ENCODE results near the gene ZHX3. TPM values are rescaled to one million over a fixed set of nuclear protein-coding genes. Genes with fewer than 3 reads are reported as not detected.

The ZHX3 gene
- total and polyA plus RNA-seq, 10 of the 15 experiments (the other 5 are each of a cell fraction or from before 2014, with no cell fraction given), result 1.3 to 14.0 (median 5.0) TPM

DNA sequence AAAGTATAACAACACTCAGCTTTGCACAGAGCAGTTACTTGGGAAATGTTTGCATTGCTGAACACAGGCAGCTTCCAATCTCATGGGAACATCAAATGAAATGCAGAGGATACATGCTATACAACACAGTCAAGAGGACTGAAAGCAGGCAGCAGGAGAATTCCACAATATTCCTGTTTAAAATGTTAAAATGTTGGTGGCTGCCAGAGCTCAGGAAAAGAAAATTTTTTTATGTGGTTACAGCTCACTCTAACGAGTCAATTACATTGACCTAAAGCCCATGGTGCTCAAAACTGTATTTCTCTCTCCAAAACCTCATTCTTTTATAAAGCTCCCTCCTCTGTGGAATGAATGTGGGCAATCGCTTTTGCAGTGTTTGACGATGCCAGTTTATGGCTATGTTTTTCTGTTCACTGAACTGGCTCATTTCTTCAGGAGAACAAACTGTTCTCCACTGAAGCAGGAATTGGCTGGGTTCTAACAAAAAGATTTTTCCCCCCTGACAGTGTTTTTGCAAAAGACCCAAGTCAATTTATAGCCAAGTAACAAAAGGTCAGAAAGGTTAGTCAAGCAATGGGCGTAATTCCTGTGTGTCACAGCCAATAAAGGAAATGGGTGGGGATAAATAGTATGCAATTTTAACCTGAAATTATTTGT lies 69.0 kb downstream of the ZHX3 start:
- no peaks in the 10 kb centered on the region; the same call in 1 of the 2 replicates for H3K4me1 ChIP-seq (ENCODE audit: control insufficient read depth, insufficient read depth, low read length)
- TF ChIP-seq GABPA (IDR thresholded peaks at IDR 0.05; ENCODE audit: low read depth) (no peak), EED (IDR thresholded peaks at IDR 0.05; ENCODE audit: low read depth) (no peak), SMC3 (IDR thresholded peaks at IDR 0.05; ENCODE audit: borderline replicate concordance, low read length) (no peak), MEF2B (IDR thresholded peaks at IDR 0.05; ENCODE audit: partially characterized antibody, poor library complexity, severe bottlenecking) (no peak), TARDBP (IDR thresholded peaks at IDR 0.05; ENCODE audit: borderline replicate concordance) (no peak), SMAD5 (IDR thresholded peaks at IDR 0.05; ENCODE audit: low read depth) (no peak), SMAD1 (IDR thresholded peaks at IDR 0.05; ENCODE audit: low read depth, partially characterized antibody) (no peak), EP300 (IDR thresholded peaks at IDR 0.05; ENCODE audit: borderline replicate concordance in 1 of 2, control insufficient read depth in 1 of 2, low read depth in 2 of 2, low read length in 2 of 2) (no peak)
- TF ChIP-seq, protein P1, sequence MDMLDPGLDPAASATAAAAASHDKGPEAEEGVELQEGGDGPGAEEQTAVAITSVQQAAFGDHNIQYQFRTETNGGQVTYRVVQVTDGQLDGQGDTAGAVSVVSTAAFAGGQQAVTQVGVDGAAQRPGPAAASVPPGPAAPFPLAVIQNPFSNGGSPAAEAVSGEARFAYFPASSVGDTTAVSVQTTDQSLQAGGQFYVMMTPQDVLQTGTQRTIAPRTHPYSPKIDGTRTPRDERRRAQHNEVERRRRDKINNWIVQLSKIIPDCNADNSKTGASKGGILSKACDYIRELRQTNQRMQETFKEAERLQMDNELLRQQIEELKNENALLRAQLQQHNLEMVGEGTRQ (IDR thresholded peaks at IDR 0.05; ENCODE audit: borderline replicate concordance, low read depth, low read length), result no peak
- TF ChIP-seq, protein P2, sequence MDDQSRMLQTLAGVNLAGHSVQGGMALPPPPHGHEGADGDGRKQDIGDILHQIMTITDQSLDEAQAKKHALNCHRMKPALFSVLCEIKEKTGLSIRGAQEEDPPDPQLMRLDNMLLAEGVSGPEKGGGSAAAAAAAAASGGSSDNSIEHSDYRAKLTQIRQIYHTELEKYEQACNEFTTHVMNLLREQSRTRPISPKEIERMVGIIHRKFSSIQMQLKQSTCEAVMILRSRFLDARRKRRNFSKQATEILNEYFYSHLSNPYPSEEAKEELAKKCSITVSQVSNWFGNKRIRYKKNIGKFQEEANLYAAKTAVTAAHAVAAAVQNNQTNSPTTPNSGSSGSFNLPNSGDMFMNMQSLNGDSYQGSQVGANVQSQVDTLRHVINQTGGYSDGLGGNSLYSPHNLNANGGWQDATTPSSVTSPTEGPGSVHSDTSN (IDR thresholded peaks at IDR 0.05; ENCODE audit: insufficient replicate concordance, low read depth, low read length), result no peak
- TF ChIP-seq, protein P3, sequence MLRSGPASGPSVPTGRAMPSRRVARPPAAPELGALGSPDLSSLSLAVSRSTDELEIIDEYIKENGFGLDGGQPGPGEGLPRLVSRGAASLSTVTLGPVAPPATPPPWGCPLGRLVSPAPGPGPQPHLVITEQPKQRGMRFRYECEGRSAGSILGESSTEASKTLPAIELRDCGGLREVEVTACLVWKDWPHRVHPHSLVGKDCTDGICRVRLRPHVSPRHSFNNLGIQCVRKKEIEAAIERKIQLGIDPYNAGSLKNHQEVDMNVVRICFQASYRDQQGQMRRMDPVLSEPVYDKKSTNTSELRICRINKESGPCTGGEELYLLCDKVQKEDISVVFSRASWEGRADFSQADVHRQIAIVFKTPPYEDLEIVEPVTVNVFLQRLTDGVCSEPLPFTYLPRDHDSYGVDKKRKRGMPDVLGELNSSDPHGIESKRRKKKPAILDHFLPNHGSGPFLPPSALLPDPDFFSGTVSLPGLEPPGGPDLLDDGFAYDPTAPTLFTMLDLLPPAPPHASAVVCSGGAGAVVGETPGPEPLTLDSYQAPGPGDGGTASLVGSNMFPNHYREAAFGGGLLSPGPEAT (IDR thresholded peaks at IDR 0.05; ENCODE audit: low read depth), result no peak
- ChIA-PET SMC1A (ENCODE audit: uncharacterized antibody, unreplicated experiment) (interaction anchor here (1.0 kb wide), 1 partner anchor 280 kb away, joined by 3 read pairs; no protein-coding TSS in a partner anchor), RAD21 (ENCODE audit: unreplicated experiment) (interaction anchor here (0.9 kb wide), 1 partner anchor 90 kb away, joined by 3 read pairs; no protein-coding TSS in a partner anchor), POLR2A (interaction anchor here (0.6 kb wide), 1 partner anchor 26 kb away, joined by 3 read pairs; no protein-coding TSS in a partner anchor), CTCF (interaction anchor here (1.0 to 1.4 kb wide), 4 partner anchors 16 to 92 kb away, joined by 4 to 7 read pairs (median 4); partner anchors contain the start of gene LPIN3)
- DNase-seq (ENCODE audit: low read depth, low spot score) (no peak), FAIRE-seq (no peak), ATAC-seq (no peak)
- in situ Hi-C loops (cut with MboI) (no loop called here), intact Hi-C loops (cut with micrococcal nuclease; ENCODE audit: unreplicated experiment) (loop anchor here (5.0 kb wide), 1 partner anchor 89 kb away; no protein-coding TSS in a partner anchor)
- WGBS (ENCODE audit: insufficient coverage, insufficient replicate concordance, low lambda C conversion rate, missing lambda C conversion rate), result 41% methylated on average over 4 of the region's 4 CpGs
- H3K4me2 ChIP-seq (ENCODE audit: control insufficient read depth, insufficient read depth), result no peak overlapping the region
- no peaks in the 10 kb centered on the region for H3K9me3 ChIP-seq (replicated peaks; ENCODE audit: control insufficient read depth, insufficient read depth, low read length)
- H3K79me2 ChIP-seq (ENCODE audit: control insufficient read depth, insufficient read depth, low read length), result no peaks in the 10 kb centered on the region
- no peak overlapping the region for H3K4me3 ChIP-seq
- no peaks in the 10 kb centered on the region for H4K20me1 ChIP-seq (ENCODE audit: control insufficient read depth, insufficient read depth)
- H3K9ac ChIP-seq (ENCODE audit: control insufficient read depth, insufficient read depth, low read length), result no peak overlapping the region
- no peak overlapping the region for H2AFZ ChIP-seq (ENCODE audit: control insufficient read depth, low read depth, low read length)
- H3K27me3 ChIP-seq (replicated peaks in 1 of 2; ENCODE audit: control insufficient read depth in 2 of 2, insufficient read depth in 2 of 2, low read length in 1 of 2), result no peaks in the 10 kb centered on the region
- H3K27ac ChIP-seq (ENCODE audit: control insufficient read depth, insufficient read depth), result no peak overlapping the region
- no peaks in the 10 kb centered on the region for H3K36me3 ChIP-seq (ENCODE audit: control insufficient read depth in 2 of 2, insufficient read depth in 2 of 2, low read length in 1 of 2)
- BruUV-seq (replicated peaks), result no TSS peak
